Measurements from ENCODE around the gene ITPK1. TPM values are rescaled to one million over a fixed set of nuclear protein-coding genes. Genes with fewer than 3 reads are reported as not detected.
A peak's percentile ranks its signal among the peaks of the same experiment; 100 is the strongest.

The ITPK1 gene
- total and polyA plus RNA-seq, 2 experiments from 2014 or later: 35.9 to 101 TPM

- no peak overlapping the region for H3K4me3 Mint-ChIP-seq
- DNase-seq (ENCODE audit: low spot score): no peak
- no peaks in the 10 kb centered on the region; the same call in 1 of the 2 replicates for H3F3A ChIP-seq (replicated peaks; ENCODE audit: low read depth)
- peaks cover 5% of the 10 kb centered on the region; the same call in 1 of the 3 replicates for H3K36me3 Mint-ChIP-seq (ENCODE audit: low read depth)
- H3K4me3 ChIP-seq: no peak overlapping the region
- no peaks in the 10 kb centered on the region for H3K9me2 ChIP-seq (ENCODE audit: insufficient read depth)
- no peaks in the 10 kb centered on the region; the same call in 2 of the 3 replicates for H3K9me3 Mint-ChIP-seq
- ATAC-seq: no peak
- peaks cover 2% of the 10 kb centered on the region for H4K20me1 ChIP-seq (replicated peaks; ENCODE audit: insufficient read depth)
- H3K27me3 Mint-ChIP-seq (ENCODE audit: insufficient read depth, low read depth, poor library complexity): peaks cover 16% of the 10 kb centered on the region
- no peaks in the 10 kb centered on the region for H3K36me3 ChIP-seq (ENCODE audit: insufficient read depth)
- H3K27me3 ChIP-seq (ENCODE audit: insufficient read depth): no peaks in the 10 kb centered on the region
- H3K4me1 Mint-ChIP-seq: peaks cover 66% of the 10 kb centered on the region
- H3K4me2 ChIP-seq: no peak overlapping the region
- peaks cover 14% of the 10 kb centered on the region for H3K4me1 ChIP-seq (ENCODE audit: insufficient read depth)
- H2AFZ ChIP-seq: no peak overlapping the region
- H3K27ac ChIP-seq (ENCODE audit: low read depth): no peak overlapping the region
- no peak for TF ChIP-seq EZH2phosphoT487 (IDR thresholded peaks at IDR 0.05; ENCODE audit: unreplicated experiment)
- peak in 1 of 2 experiments; percentile 27; a peak in 2 of 4 replicates for TF ChIP-seq CTCF (conservative IDR thresholded peaks at IDR 0.05; ENCODE audit: low read depth in 2 of 2)
- peak overlapping the region; percentile 83 for H3K27ac Mint-ChIP-seq
- peaks cover 61% of the 10 kb centered on the region for H3K79me2 ChIP-seq (replicated peaks; ENCODE audit: insufficient read depth)
Observed at GRCh38 chr14:93057586-93058280, 58.0 kb downstream of the ITPK1 start.

GRCh38 chr14:93056840-93057585 lies 58.7 kb downstream of the ITPK1 start:
- peaks cover 21% of the 10 kb centered on the region for H3K4me1 ChIP-seq (ENCODE audit: insufficient read depth)
- peaks cover 2% of the 10 kb centered on the region for H4K20me1 ChIP-seq (replicated peaks; ENCODE audit: insufficient read depth)
- no peak overlapping the region for H3K4me3 ChIP-seq
- H3K4me1 Mint-ChIP-seq: peaks cover 67% of the 10 kb centered on the region
- H3K36me3 ChIP-seq (ENCODE audit: insufficient read depth): no peaks in the 10 kb centered on the region
- peaks cover 7% of the 10 kb centered on the region for H3F3A ChIP-seq (replicated peaks; ENCODE audit: low read depth)
- H3K4me3 Mint-ChIP-seq: no peak overlapping the region
- H3K27me3 Mint-ChIP-seq (ENCODE audit: insufficient read depth, low read depth, poor library complexity): peaks cover 14% of the 10 kb centered on the region
- peak overlapping the region; percentile 54 for H3K27ac Mint-ChIP-seq
- no peaks in the 10 kb centered on the region for H3K27me3 ChIP-seq (ENCODE audit: insufficient read depth)
- peaks cover 53% of the 10 kb centered on the region for H3K79me2 ChIP-seq (replicated peaks; ENCODE audit: insufficient read depth)
- peaks cover 5% of the 10 kb centered on the region; the same call in 1 of the 3 replicates for H3K36me3 Mint-ChIP-seq (ENCODE audit: low read depth)
- H2AFZ ChIP-seq: no peak overlapping the region
- H3K9me3 Mint-ChIP-seq: no peaks in the 10 kb centered on the region
- H3K4me2 ChIP-seq: no peak overlapping the region
- no peak overlapping the region for H3K27ac ChIP-seq (ENCODE audit: low read depth)
- no peak for DNase-seq (ENCODE audit: low spot score)
- no peak for ATAC-seq
- no peaks in the 10 kb centered on the region for H3K9me2 ChIP-seq (ENCODE audit: insufficient read depth)
- TF ChIP-seq CTCF (conservative IDR thresholded peaks at IDR 0.05; ENCODE audit: low read depth in 2 of 2) (no peak), EZH2 (IDR thresholded peaks at IDR 0.05; ENCODE audit: low read depth, unreplicated experiment) (no peak), STAT1 (IDR thresholded peaks at IDR 0.05; ENCODE audit: unreplicated experiment) (no peak), REST (IDR thresholded peaks at IDR 0.05; ENCODE audit: unreplicated experiment) (no peak)

All from GM23338 (cell line).